ENCODE data around the gene SOSTDC1. TPM values are rescaled to one million over a fixed set of nuclear protein-coding genes. Genes with fewer than 3 reads are reported as not detected.
"Not testable (repeated sequence)": the region's sequence is repeated elsewhere in the genome, so short reads cannot be mapped to it uniquely, and the experiment has no call there.

Gene SOSTDC1
- polyA plus RNA-seq, 2 donors, result 1.1 to 2.1 TPM

- WGBS, 2 donors, result 29 to 37% methylated on average over 10 of the region's 10 CpGs
- H3K27ac ChIP-seq (ENCODE audit: low read depth in 2 of 2, low read length in 1 of 2), result no peak overlapping the region
- no peaks in the 10 kb centered on the region for H3K36me3 ChIP-seq (ENCODE audit: control insufficient read depth in 2 of 2, insufficient read depth in 2 of 2, low read length in 1 of 2)
- no peaks in the 10 kb centered on the region for H3K9me3 ChIP-seq (ENCODE audit: control insufficient read depth in 2 of 2, insufficient read depth in 1 of 2, low read depth in 1 of 2, low read length in 1 of 2)
- H3K4me1 ChIP-seq (ENCODE audit: control insufficient read depth in 2 of 2, insufficient read depth in 2 of 2, low read length in 1 of 2), result no peaks in the 10 kb centered on the region
- H3K4me3 ChIP-seq (ENCODE audit: low read depth in 1 of 2, low read length in 2 of 2), result peak overlapping the region in 1 of 2 donors; percentile 35
- no peaks in the 10 kb centered on the region for H3K27me3 ChIP-seq (ENCODE audit: control insufficient read depth in 1 of 2, insufficient read depth in 2 of 2, low read length in 2 of 2)
Measured at GRCh38 chr7:16463949-16464715, 1.4 kb downstream of the SOSTDC1 start.

DNA sequence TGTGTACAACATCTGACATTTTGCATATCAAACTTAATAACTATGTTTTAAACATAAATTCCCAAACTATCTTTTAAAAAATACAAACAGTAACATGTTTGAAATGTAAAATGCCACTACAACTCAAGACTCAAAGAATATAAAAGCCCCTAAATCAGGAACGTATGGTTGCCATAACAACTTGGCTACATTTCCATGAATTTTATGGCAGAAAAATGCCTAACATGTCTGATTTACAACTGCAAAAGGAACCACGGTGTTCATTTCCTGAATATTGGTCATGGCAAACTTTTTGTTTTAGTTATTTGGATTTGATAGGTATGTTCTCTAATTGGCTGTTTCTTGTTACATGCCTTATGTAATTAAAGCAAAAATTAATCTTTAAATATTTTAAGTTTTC lies 2.0 kb downstream of the SOSTDC1 start:
- whole genome bisulfite sequencing, 2 donors, result 24 to 30% methylated on average over 2 of the region's 2 CpGs
- no peaks in the 10 kb centered on the region for H3K36me3 ChIP-seq (ENCODE audit: control insufficient read depth in 2 of 2, insufficient read depth in 2 of 2, low read length in 1 of 2)
- H3K4me3 ChIP-seq (ENCODE audit: low read depth in 1 of 2, low read length in 2 of 2), result no peak overlapping the region
- H3K4me1 ChIP-seq (ENCODE audit: control insufficient read depth in 2 of 2, insufficient read depth in 2 of 2, low read length in 1 of 2), result no peaks in the 10 kb centered on the region
- H3K9me3 ChIP-seq (ENCODE audit: control insufficient read depth in 2 of 2, insufficient read depth in 1 of 2, low read depth in 1 of 2, low read length in 1 of 2), result no peaks in the 10 kb centered on the region
- no peak overlapping the region for H3K27ac ChIP-seq (ENCODE audit: low read depth in 2 of 2, low read length in 1 of 2)
- no peaks in the 10 kb centered on the region for H3K27me3 ChIP-seq (ENCODE audit: control insufficient read depth in 1 of 2, insufficient read depth in 2 of 2, low read length in 2 of 2)

DNA sequence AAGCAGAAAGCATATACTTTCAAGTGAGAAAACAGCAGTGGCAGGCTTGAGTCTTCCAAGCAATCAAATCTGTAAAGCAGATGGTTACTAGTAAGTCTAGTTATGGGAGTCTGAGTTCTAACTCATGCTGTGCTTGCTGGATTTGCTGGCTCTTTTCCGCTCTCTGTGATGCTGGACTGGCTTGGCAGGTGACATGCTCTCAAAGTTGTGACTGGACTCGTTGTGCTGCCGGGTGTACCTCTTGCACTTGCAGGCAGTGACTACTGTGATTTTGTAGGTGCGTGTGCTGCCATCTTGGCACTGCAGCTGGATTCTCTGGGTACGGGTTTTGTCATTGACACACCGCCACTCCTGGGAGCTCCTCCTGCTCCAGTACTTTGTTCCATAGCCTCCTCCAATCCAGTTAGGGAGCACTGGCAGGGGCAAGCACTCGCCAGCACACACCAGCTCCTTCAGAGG lies 3.1 kb downstream of the SOSTDC1 start:
- no peak overlapping the region for H3K4me3 ChIP-seq (ENCODE audit: low read depth in 1 of 2, low read length in 2 of 2)

GRCh38 chr7:16460789-16461493 lies 4.6 kb downstream of the SOSTDC1 start:
- H3K4me3 ChIP-seq (ENCODE audit: low read depth in 1 of 2, low read length in 2 of 2), result no peak overlapping the region
- 89 to 90% methylated on average over 2 of the region's 2 CpGs for WGBS, 2 donors
- H3K27ac ChIP-seq (ENCODE audit: low read depth in 2 of 2, low read length in 1 of 2), result no peak overlapping the region
- no peaks in the 10 kb centered on the region for H3K36me3 ChIP-seq (ENCODE audit: control insufficient read depth in 2 of 2, insufficient read depth in 2 of 2, low read length in 1 of 2)
- H3K9me3 ChIP-seq (ENCODE audit: control insufficient read depth in 2 of 2, insufficient read depth in 1 of 2, low read depth in 1 of 2, low read length in 1 of 2), result no peaks in the 10 kb centered on the region
- no peaks in the 10 kb centered on the region for H3K27me3 ChIP-seq (ENCODE audit: control insufficient read depth in 1 of 2, insufficient read depth in 2 of 2, low read length in 2 of 2)
- H3K4me1 ChIP-seq (ENCODE audit: control insufficient read depth in 2 of 2, insufficient read depth in 2 of 2, low read length in 1 of 2), result no peaks in the 10 kb centered on the region

More for the DNA sequence above, 3.1 kb downstream of the SOSTDC1 start:
- Histone ChIP-seq H3K4me1 (ENCODE audit: control insufficient read depth in 2 of 2, insufficient read depth in 2 of 2, low read length in 1 of 2) (no peaks in the 10 kb centered on the region), H3K9me3 (ENCODE audit: control insufficient read depth in 2 of 2, insufficient read depth in 1 of 2, low read depth in 1 of 2, low read length in 1 of 2) (no peaks in the 10 kb centered on the region), H3K27ac (ENCODE audit: low read depth in 2 of 2, low read length in 1 of 2) (no peak overlapping the region), H3K27me3 (ENCODE audit: control insufficient read depth in 1 of 2, insufficient read depth in 2 of 2, low read length in 2 of 2) (no peaks in the 10 kb centered on the region), H3K36me3 (ENCODE audit: control insufficient read depth in 2 of 2, insufficient read depth in 2 of 2, low read length in 1 of 2) (no peaks in the 10 kb centered on the region)
- WGBS, 2 donors, result 86 to 89% methylated on average over 7 of the region's 7 CpGs

DNA sequence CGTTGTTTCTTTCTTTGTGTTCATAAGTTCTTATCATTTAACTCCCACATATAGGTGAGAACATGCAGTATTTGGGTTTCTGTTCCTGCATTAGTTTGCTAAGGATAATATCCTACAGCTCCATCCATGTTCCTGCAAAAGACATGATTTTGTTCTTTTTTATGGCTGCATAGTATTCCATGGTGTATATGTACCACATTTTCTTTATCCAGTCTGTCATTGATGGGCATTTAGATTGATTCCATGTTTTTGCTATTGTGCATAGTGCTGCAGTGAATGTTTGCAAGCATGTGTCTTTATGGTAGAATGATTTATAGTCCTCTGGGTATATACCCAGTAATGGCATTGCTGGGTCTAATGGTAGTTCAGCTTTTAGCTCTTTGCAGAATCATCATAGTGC lies 9.2 kb downstream of the SOSTDC1 start:
- H3K9me3 ChIP-seq (ENCODE audit: control insufficient read depth in 2 of 2, insufficient read depth in 1 of 2, low read depth in 1 of 2, low read length in 1 of 2), result not testable (repeated sequence)

DNA sequence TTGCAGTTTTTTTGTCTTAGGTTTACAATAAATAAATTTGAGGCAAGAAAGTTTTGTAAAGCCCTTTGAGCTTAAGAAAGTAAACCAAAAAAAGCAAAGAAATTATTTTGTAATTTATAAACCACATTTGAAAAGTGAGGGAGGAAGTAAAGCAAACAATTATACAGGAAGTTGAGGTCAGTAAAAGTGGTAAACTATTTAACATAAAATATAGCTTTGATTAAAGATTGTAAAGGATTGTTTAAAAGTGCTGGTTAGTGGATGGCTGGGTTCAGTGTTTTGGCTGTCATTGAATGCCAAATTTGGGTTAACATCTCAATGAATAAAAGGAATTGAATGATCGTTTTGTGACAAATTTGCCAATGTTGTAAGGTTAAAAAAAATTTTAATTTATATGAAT lies 9.9 kb downstream of the SOSTDC1 start:
- Histone ChIP-seq H3K27me3 (ENCODE audit: control insufficient read depth in 1 of 2, insufficient read depth in 2 of 2, low read length in 2 of 2) (no peaks in the 10 kb centered on the region), H3K27ac (ENCODE audit: low read depth in 2 of 2, low read length in 1 of 2) (no peak overlapping the region), H3K9me3 (ENCODE audit: control insufficient read depth in 2 of 2, insufficient read depth in 1 of 2, low read depth in 1 of 2, low read length in 1 of 2) (no peaks in the 10 kb centered on the region), H3K4me1 (ENCODE audit: control insufficient read depth in 2 of 2, insufficient read depth in 2 of 2, low read length in 1 of 2) (no peaks in the 10 kb centered on the region), H3K4me3 (ENCODE audit: low read depth in 1 of 2, low read length in 2 of 2) (no peak overlapping the region), H3K36me3 (ENCODE audit: control insufficient read depth in 2 of 2, insufficient read depth in 2 of 2, low read length in 1 of 2) (no peaks in the 10 kb centered on the region)
- WGBS, 2 donors, result 50 to 66% methylated on average over 1 of the region's 1 CpG

More for the DNA sequence above, 9.2 kb downstream of the SOSTDC1 start:
- not testable (repeated sequence) for H3K4me3 ChIP-seq (ENCODE audit: low read depth in 1 of 2, low read length in 2 of 2); H3K4me1 ChIP-seq (ENCODE audit: control insufficient read depth in 2 of 2, insufficient read depth in 2 of 2, low read length in 1 of 2); H3K27ac ChIP-seq (ENCODE audit: low read depth in 2 of 2, low read length in 1 of 2); H3K36me3 ChIP-seq (ENCODE audit: control insufficient read depth in 2 of 2, insufficient read depth in 2 of 2, low read length in 1 of 2); H3K27me3 ChIP-seq (ENCODE audit: control insufficient read depth in 1 of 2, insufficient read depth in 2 of 2, low read length in 2 of 2)
- 45 to 76% methylated on average over 1 of the region's 1 CpG for WGBS, 2 donors

DNA sequence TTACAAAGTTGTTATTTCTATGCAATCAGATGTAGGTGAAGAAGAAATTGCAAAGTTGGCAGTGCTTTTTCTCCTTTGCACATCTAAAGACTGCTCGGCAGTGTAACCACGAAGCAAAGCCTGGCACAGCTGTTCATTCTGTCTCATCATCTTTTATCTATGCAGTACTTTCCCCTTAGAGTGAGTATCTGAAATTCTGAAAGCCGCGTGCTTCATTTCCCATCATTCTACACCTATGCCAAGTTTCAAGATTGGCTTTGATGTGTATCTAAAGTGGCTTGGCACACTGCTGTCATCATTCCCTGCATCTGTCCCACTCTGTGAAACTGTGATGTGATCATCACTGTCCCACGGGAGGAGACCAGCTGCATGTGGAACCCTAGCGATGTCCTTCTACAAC lies 15.2 kb downstream of the SOSTDC1 start:
- Histone ChIP-seq H3K27ac (ENCODE audit: low read depth in 2 of 2, low read length in 1 of 2) (no peak overlapping the region), H3K4me3 (ENCODE audit: low read depth in 1 of 2, low read length in 2 of 2) (no peak overlapping the region), H3K4me1 (ENCODE audit: control insufficient read depth in 2 of 2, insufficient read depth in 2 of 2, low read length in 1 of 2) (no peaks in the 10 kb centered on the region), H3K9me3 (ENCODE audit: control insufficient read depth in 2 of 2, insufficient read depth in 1 of 2, low read depth in 1 of 2, low read length in 1 of 2) (no peaks in the 10 kb centered on the region), H3K27me3 (ENCODE audit: control insufficient read depth in 1 of 2, insufficient read depth in 2 of 2, low read length in 2 of 2) (no peaks in the 10 kb centered on the region), H3K36me3 (ENCODE audit: control insufficient read depth in 2 of 2, insufficient read depth in 2 of 2, low read length in 1 of 2) (no peaks in the 10 kb centered on the region)
- 86 to 89% methylated on average over 6 of the region's 6 CpGs for WGBS, 2 donors

DNA sequence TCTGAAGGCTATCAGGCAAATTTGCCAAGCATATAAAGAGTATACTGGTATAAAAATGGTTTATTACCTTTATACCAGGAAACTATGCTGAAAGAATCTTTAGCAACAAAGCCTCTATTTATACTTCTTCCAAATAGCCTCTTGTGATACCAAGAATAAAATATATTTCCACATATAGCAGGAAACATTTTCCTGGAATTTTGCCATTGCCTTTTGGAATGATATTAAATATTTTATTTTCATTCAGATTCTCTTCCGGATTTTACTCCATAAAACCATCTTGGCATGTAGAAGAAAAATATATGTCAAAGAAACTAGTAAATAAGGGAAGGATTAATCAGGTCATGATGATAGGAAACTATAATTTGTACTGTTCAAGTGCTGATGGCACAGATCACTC lies 17.7 kb downstream of the SOSTDC1 start:
- WGBS, 2 donors, result 33 to 45% methylated on average over 1 of the region's 1 CpG
- no peak overlapping the region for H3K27ac ChIP-seq (ENCODE audit: low read depth in 2 of 2, low read length in 1 of 2)

GRCh38 chr7:16446508-16446907 lies 19.0 kb downstream of the SOSTDC1 start:
- H3K27ac ChIP-seq (ENCODE audit: low read depth in 2 of 2, low read length in 1 of 2), result no peak overlapping the region
- no peaks in the 10 kb centered on the region for H3K9me3 ChIP-seq (ENCODE audit: control insufficient read depth in 2 of 2, insufficient read depth in 1 of 2, low read depth in 1 of 2, low read length in 1 of 2)
- H3K27me3 ChIP-seq (ENCODE audit: control insufficient read depth in 1 of 2, insufficient read depth in 2 of 2, low read length in 2 of 2), result no peaks in the 10 kb centered on the region
- no peak overlapping the region for H3K4me3 ChIP-seq (ENCODE audit: low read depth in 1 of 2, low read length in 2 of 2)
- H3K4me1 ChIP-seq (ENCODE audit: control insufficient read depth in 2 of 2, insufficient read depth in 2 of 2, low read length in 1 of 2), result no peaks in the 10 kb centered on the region
- WGBS, 2 donors, result 85 to 93% methylated on average over 1 of the region's 1 CpG
- no peaks in the 10 kb centered on the region for H3K36me3 ChIP-seq (ENCODE audit: control insufficient read depth in 2 of 2, insufficient read depth in 2 of 2, low read length in 1 of 2)

More for the DNA sequence above, 17.7 kb downstream of the SOSTDC1 start:
- no peaks in the 10 kb centered on the region for H3K36me3 ChIP-seq (ENCODE audit: control insufficient read depth in 2 of 2, insufficient read depth in 2 of 2, low read length in 1 of 2)
- H3K9me3 ChIP-seq (ENCODE audit: control insufficient read depth in 2 of 2, insufficient read depth in 1 of 2, low read depth in 1 of 2, low read length in 1 of 2), result no peaks in the 10 kb centered on the region
- H3K27me3 ChIP-seq (ENCODE audit: control insufficient read depth in 1 of 2, insufficient read depth in 2 of 2, low read length in 2 of 2), result no peaks in the 10 kb centered on the region
- H3K4me1 ChIP-seq (ENCODE audit: control insufficient read depth in 2 of 2, insufficient read depth in 2 of 2, low read length in 1 of 2), result no peaks in the 10 kb centered on the region
- H3K4me3 ChIP-seq (ENCODE audit: low read depth in 1 of 2, low read length in 2 of 2), result no peak overlapping the region

All from esophagus (tissue), 2 donors.